Neural crest cell (in vitro differentiated cells): Measurements from ENCODE around the gene ELP4. TPM values are rescaled to one million over a fixed set of nuclear protein-coding genes. Genes with fewer than 3 reads are reported as not detected.

ENCODE experiments used
- DNase-seq: peaks from one replicate; pipeline ENCODE4 v3.0.0; 2021; ENCODE audit warnings: low read depth, mixed read lengths, low spot score
- H3K27ac Mint-ChIP-seq: one replicate; pipeline ENCODE4 v1.8.0; 2021; ENCODE audit warnings: mild to moderate bottlenecking, mixed read lengths; ENCODE audit not compliant: unreplicated experiment
- H3K27me3 Mint-ChIP-seq: 2 replicates; pipeline ENCODE4 v1.8.0; 2021; ENCODE audit warnings: low read depth, mild to moderate bottlenecking, mixed read lengths
- H3K36me3 Mint-ChIP-seq: 2 replicates; pipeline ENCODE4 v1.8.0; 2021; ENCODE audit warnings: low read depth, mild to moderate bottlenecking, mixed read lengths
- H3K4me1 Mint-ChIP-seq: 2 replicates; pipeline ENCODE4 v1.8.0; 2021; ENCODE audit warnings: mixed read lengths
- H3K4me3 Mint-ChIP-seq: one replicate; pipeline ENCODE4 v1.8.0; 2021; ENCODE audit warnings: mild to moderate bottlenecking, mixed read lengths
- H3K9me3 Mint-ChIP-seq: 2 replicates; pipeline ENCODE4 v1.8.0; 2021; ENCODE audit warnings: mixed read lengths
- CTCF ChIP-seq: fragments of 200-600 bp; sonication (generic); conservative IDR thresholded peaks from 2 replicates; pipeline ENCODE4 v1.5.0; 2021; ENCODE audit warnings: antibody characterized with exemption, mild to moderate bottlenecking
- total RNA-seq: library from RNA; stranded (reverse); gene quantifications from 2 replicates; pipeline ENCODE4 v1.2.1, GENCODE V29; 2021

Gene ELP4
- total RNA-seq, 1 donor from 2014 or later = 19.9 TPM

GRCh38 chr11:31645747-31646146 is 136.2 kb downstream of the ELP4 start:
- no peak for TF ChIP-seq CTCF
- no peak for DNase-seq

GRCh38 chr11:31646216-31646615 is 136.6 kb downstream of the ELP4 start:
- H3K27ac Mint-ChIP-seq = no peak overlapping the region
- no peak for DNase-seq
- no peak overlapping the region for H3K4me3 Mint-ChIP-seq
- TF ChIP-seq CTCF = no peak
- H3K36me3 Mint-ChIP-seq = no peaks in the 10 kb centered on the region
- no peaks in the 10 kb centered on the region for H3K27me3 Mint-ChIP-seq
- H3K4me1 Mint-ChIP-seq = peaks cover 7% of the 10 kb centered on the region
- no peaks in the 10 kb centered on the region for H3K9me3 Mint-ChIP-seq

More at GRCh38 chr11:31645747-31646146, 136.2 kb downstream of the ELP4 start:
- peaks cover 4% of the 10 kb centered on the region for H3K4me1 Mint-ChIP-seq
- no peaks in the 10 kb centered on the region for H3K27me3 Mint-ChIP-seq
- no peaks in the 10 kb centered on the region for H3K36me3 Mint-ChIP-seq
- H3K27ac Mint-ChIP-seq = no peak overlapping the region
- no peak overlapping the region for H3K4me3 Mint-ChIP-seq
- H3K9me3 Mint-ChIP-seq = no peaks in the 10 kb centered on the region

GRCh38 chr11:31649129-31649966 is 139.8 kb downstream of the ELP4 start:
- DNase-seq = no peak
- Mint-ChIP-seq H3K27me3 (no peaks in the 10 kb centered on the region), H3K4me3 (no peak overlapping the region), H3K27ac (no peak overlapping the region), H3K36me3 (no peaks in the 10 kb centered on the region), H3K9me3 (no peaks in the 10 kb centered on the region), H3K4me1 (peaks cover 7% of the 10 kb centered on the region)
- no peak for TF ChIP-seq CTCF

DNA sequence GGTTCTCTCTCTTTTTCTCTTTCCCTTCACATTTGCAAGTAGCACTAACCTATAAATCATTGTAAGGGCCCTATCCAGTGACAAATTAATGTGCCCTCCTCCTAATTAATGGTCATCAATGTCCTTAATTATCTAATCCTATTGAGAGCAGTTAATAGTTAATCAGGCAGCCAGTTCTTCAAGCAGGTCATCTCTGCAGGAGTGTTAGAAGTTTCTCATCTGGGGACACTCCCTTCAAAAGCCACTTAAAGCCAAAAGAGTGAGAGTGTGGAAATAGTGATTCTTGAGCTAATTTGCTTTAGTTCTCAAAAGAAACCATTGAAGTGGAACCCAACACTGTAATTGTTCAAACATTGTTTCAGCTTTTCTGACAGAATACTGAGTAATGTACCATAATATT is 141.6 kb downstream of the ELP4 start:
- TF ChIP-seq CTCF = no peak
- Mint-ChIP-seq H3K9me3 (no peaks in the 10 kb centered on the region), H3K36me3 (no peaks in the 10 kb centered on the region), H3K27me3 (no peaks in the 10 kb centered on the region), H3K4me3 (no peak overlapping the region), H3K4me1 (peaks cover 7% of the 10 kb centered on the region), H3K27ac (no peak overlapping the region)
- no peak for DNase-seq

GRCh38 chr11:31651822-31652221 is 142.3 kb downstream of the ELP4 start:
- no peak overlapping the region for H3K4me3 Mint-ChIP-seq
- TF ChIP-seq CTCF = no peak
- H3K9me3 Mint-ChIP-seq = no peaks in the 10 kb centered on the region
- H3K4me1 Mint-ChIP-seq = peaks cover 7% of the 10 kb centered on the region
- no peak overlapping the region for H3K27ac Mint-ChIP-seq
- no peaks in the 10 kb centered on the region for H3K27me3 Mint-ChIP-seq
- no peaks in the 10 kb centered on the region for H3K36me3 Mint-ChIP-seq
- DNase-seq = no peak
